Muscle layer of colon (tissue), 2 donors: ENCODE data around the gene RGL2.
"Not testable (repeated sequence)": the region's sequence is repeated elsewhere in the genome, so short reads cannot be mapped to it uniquely, and the experiment has no call there.

Experiments
- H3K27ac ChIP-seq: one replicate; pipeline ENCODE4 v1.7.0; 2013; ENCODE audit warnings: low read depth, mild to moderate bottlenecking, low read length, moderate library complexity
- H3K27me3 ChIP-seq, 2 donors: one replicate each; pipeline ENCODE4 v1.7.0; 2013; ENCODE audit warnings: low read length in 2 of 2, mild to moderate bottlenecking in 2 of 2; ENCODE audit not compliant: insufficient read depth in 2 of 2, control insufficient read depth in 1 of 2
- H3K36me3 ChIP-seq: one replicate; pipeline ENCODE4 v1.7.0; 2013; ENCODE audit warnings: mild to moderate bottlenecking, low read length; ENCODE audit not compliant: insufficient read depth
- H3K4me1 ChIP-seq: one replicate; pipeline ENCODE4 v1.7.0; 2013; ENCODE audit warnings: mild to moderate bottlenecking, low read length; ENCODE audit not compliant: insufficient read depth
- H3K4me3 ChIP-seq, 2 donors: one replicate each; pipeline ENCODE4 v1.7.0; 2013; ENCODE audit warnings: low read length in 2 of 2, low read depth in 1 of 2, mild to moderate bottlenecking in 1 of 2, moderate library complexity in 1 of 2
- H3K9ac ChIP-seq: one replicate; pipeline ENCODE4 v1.7.0; 2013; ENCODE audit warnings: low read length
- H3K9me3 ChIP-seq: one replicate; pipeline ENCODE4 v1.7.0; 2013; ENCODE audit warnings: mild to moderate bottlenecking, low read length
- donor health status: abdominal sarcoma.
- donor health status: Adenocarcinoma of cecum.

RGL2 gene

DNA sequence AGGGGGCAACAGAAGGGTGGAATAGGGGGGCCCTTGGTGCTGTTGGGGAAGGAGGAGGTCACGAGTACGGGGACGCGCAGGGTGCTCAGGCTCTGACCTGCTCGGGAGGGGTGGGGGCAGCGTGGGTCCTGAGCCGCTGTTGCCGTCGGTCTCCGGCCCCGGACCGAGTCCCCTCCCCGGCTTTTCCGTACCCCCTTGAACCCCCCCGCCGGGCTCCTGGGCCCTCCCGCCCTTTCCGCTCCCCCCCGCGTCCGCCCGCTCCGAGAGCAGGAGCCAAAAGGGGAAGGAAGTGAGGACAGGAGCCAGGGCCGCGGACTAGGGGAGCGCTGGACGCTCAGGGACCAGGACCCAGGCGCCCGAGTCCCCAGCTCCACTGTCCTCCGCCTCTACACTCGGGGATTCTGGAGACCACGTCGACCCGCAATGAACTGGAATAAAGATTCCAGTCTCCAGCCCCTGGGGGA is at the start of gene RGL2:
Gene RGL2 (minus strand): TSS at position 170 of the 464 bp plus-strand sequence. CDS start 332 bp downstream, outside the sequence.
- Histone ChIP-seq H3K4me1 (peaks cover 18% of the 10 kb centered on the region), H3K9ac (peak within 1 kb of the TSS; percentile 97), H3K9me3 (no peaks in the 10 kb centered on the region), H3K4me3 (peak within 1 kb of the TSS; percentile 86 to 96), H3K36me3 (peaks cover 24% of the 10 kb centered on the region), H3K27me3 (no peaks in the 10 kb centered on the region), H3K27ac (peak within 1 kb of the TSS; percentile 98)

GRCh38 chr6:33347816-33348215 is 49.1 kb upstream of the RGL2 start:
- Histone ChIP-seq H3K9me3 (no peaks in the 10 kb centered on the region), H3K36me3 (no peaks in the 10 kb centered on the region), H3K9ac (no peak overlapping the region), H3K4me1 (peaks cover 7% of the 10 kb centered on the region), H3K27me3 (no peaks in the 10 kb centered on the region), H3K4me3 (no peak overlapping the region), H3K27ac (no peak overlapping the region)

- H3K27ac ChIP-seq, H3K36me3 ChIP-seq, H3K4me1 ChIP-seq, H3K9ac ChIP-seq, H3K4me3 ChIP-seq, H3K9me3 ChIP-seq, H3K27me3 ChIP-seq: not testable (repeated sequence)
Observed at GRCh38 chr6:33346972-33347371, 48.2 kb upstream of the RGL2 start.

GRCh38 chr6:33344701-33345697 is 46.3 kb upstream of the RGL2 start:
- H3K9me3 ChIP-seq: no peaks in the 10 kb centered on the region
- H3K27ac ChIP-seq: peak overlapping the region; percentile 3
- peak overlapping the region in 1 of 2 donors; percentile 4 for H3K4me3 ChIP-seq
- no peaks in the 10 kb centered on the region for H3K36me3 ChIP-seq
- no peaks in the 10 kb centered on the region for H3K27me3 ChIP-seq
- H3K4me1 ChIP-seq: peaks cover 7% of the 10 kb centered on the region
- H3K9ac ChIP-seq: no peak overlapping the region

- Histone ChIP-seq H3K4me1 (peaks cover 7% of the 10 kb centered on the region), H3K27ac (no peak overlapping the region)
Observed at GRCh38 chr6:33343953-33344611, 45.3 kb upstream of the RGL2 start.

DNA sequence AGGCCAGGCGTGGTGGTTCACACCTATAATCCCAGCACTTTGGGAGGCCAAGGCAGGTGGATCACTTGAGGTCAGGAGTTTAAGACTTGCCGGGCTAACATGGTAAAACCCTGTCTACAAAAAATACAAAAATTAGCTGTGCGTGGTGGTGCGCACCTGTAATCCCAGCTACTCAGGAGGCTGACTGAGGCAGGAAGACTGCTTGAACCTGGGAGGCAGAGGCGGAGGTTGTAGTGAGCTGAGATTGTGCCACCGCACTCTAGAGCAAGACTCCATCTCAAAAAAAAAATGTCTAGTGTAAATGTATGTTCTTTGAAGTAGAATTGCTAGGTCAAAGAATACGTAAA is 44.8 kb upstream of the RGL2 start:
- H3K9me3 ChIP-seq, H3K4me3 ChIP-seq, H3K27me3 ChIP-seq, H3K36me3 ChIP-seq, H3K4me1 ChIP-seq, H3K9ac ChIP-seq, H3K27ac ChIP-seq: not testable (repeated sequence)

More at GRCh38 chr6:33343953-33344611, 45.3 kb upstream of the RGL2 start:
- H3K27me3 ChIP-seq: no peaks in the 10 kb centered on the region
- no peaks in the 10 kb centered on the region for H3K36me3 ChIP-seq
- H3K4me3 ChIP-seq: no peak overlapping the region
- H3K9me3 ChIP-seq: no peaks in the 10 kb centered on the region
- no peak overlapping the region for H3K9ac ChIP-seq

GRCh38 chr6:33339193-33339592 is 40.5 kb upstream of the RGL2 start:
- Histone ChIP-seq H3K4me1 (no peaks in the 10 kb centered on the region), H3K27me3 (no peaks in the 10 kb centered on the region), H3K4me3 (no peak overlapping the region), H3K9ac (no peak overlapping the region), H3K9me3 (no peaks in the 10 kb centered on the region), H3K27ac (no peak overlapping the region), H3K36me3 (no peaks in the 10 kb centered on the region)

DNA sequence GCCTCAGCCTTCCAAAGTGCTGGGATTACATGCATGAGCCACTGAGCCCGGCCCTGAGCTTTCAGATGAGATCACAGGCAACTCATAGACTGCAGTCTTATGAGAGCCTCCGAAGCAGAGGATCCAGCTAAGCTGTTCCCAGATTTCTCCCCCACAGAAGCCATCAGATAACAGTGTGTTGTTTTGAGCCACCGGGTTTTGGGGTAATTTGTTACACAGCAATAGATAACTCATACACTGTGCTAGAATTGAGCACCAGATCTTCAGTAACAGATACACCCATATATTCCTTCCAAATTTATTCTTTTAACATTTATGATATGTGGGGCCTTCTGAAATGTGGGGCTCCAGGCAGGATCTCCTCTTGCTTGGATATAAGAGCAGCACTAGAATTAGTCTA is 37.8 kb upstream of the RGL2 start:
- no peak overlapping the region for H3K9ac ChIP-seq
- no peak overlapping the region for H3K27ac ChIP-seq
- no peaks in the 10 kb centered on the region for H3K4me1 ChIP-seq
- no peaks in the 10 kb centered on the region for H3K36me3 ChIP-seq
- H3K27me3 ChIP-seq: no peaks in the 10 kb centered on the region
- no peak overlapping the region for H3K4me3 ChIP-seq
- no peaks in the 10 kb centered on the region for H3K9me3 ChIP-seq

GRCh38 chr6:33335916-33336315 is 37.2 kb upstream of the RGL2 start:
- Histone ChIP-seq H3K9me3 (no peaks in the 10 kb centered on the region), H3K27me3 (no peaks in the 10 kb centered on the region), H3K4me3 (no peak overlapping the region), H3K27ac (no peak overlapping the region), H3K9ac (no peak overlapping the region), H3K36me3 (no peaks in the 10 kb centered on the region), H3K4me1 (no peaks in the 10 kb centered on the region)

DNA sequence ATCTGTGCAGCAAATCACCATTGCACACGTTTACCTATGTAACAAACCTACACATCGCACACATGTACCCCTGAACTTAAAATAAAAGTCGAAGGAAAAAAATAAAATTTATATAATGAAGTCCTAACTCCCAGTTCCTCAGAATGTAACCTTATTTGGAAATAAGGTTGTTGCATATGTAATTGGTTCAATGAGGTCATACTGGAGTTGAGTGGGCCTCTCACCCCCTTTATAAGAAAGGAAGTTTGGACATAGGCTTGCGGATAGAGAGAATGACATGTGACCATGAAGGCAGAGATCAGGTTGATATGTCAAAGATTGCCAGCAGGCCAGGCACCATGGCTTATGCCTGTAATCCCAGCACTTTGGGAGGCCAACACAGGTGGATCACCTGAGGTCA is 34.9 kb upstream of the RGL2 start:
- Histone ChIP-seq H3K9me3 (no peaks in the 10 kb centered on the region), H3K4me3 (no peak overlapping the region), H3K36me3 (no peaks in the 10 kb centered on the region), H3K27me3 (no peaks in the 10 kb centered on the region), H3K27ac (no peak overlapping the region), H3K4me1 (no peaks in the 10 kb centered on the region), H3K9ac (no peak overlapping the region)

DNA sequence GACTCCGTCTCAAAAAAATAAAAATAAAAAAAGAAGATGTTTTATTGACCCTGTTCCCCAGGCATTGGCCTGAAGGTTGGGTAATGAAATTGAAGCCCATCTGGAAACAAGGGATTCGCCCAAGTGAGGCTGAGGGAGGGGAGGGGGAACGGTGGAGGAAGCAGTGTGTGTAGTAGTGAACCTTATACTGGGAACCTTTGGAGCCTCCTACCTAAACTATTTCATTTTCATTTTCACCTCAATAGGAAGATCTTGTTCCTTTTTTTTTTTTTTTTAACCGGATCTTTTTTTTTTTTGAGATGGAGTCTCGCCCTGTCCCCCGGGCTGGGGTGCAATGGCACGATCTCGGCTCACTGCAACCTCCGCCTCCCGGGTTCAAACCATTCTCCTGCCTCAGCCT is 32.0 kb upstream of the RGL2 start:
- Histone ChIP-seq H3K27ac (no peak overlapping the region), H3K36me3 (no peaks in the 10 kb centered on the region), H3K4me1 (no peaks in the 10 kb centered on the region), H3K4me3 (no peak overlapping the region), H3K9me3 (no peaks in the 10 kb centered on the region), H3K27me3 (no peaks in the 10 kb centered on the region), H3K9ac (no peak overlapping the region)
